22Rv1 (cell line): Measurements from ENCODE around the gene LBHD1.
"Not testable (repeated sequence)": the region's sequence is repeated elsewhere in the genome, so short reads cannot be mapped to it uniquely, and the experiment has no call there.

Source experiments
- H3K27ac ChIP-seq: fragments of 450-650 bp; 2 replicates; pipeline ENCODE4 v1.5.1; 2017
- CTCF ChIP-seq: fragments of 450-650 bp; IDR thresholded peaks from 2 replicates; pipeline ENCODE4 v1.5.1; 2017; ENCODE audit warnings: mild to moderate bottlenecking
- ZFX ChIP-seq: fragments of 450-650 bp; IDR thresholded peaks from 2 replicates; pipeline ENCODE4 v1.6.1; 2017; ENCODE audit warnings: antibody characterized with exemption, borderline replicate concordance

Gene LBHD1

GRCh38 chr11:62621567-62622470 lies 50.2 kb downstream of the LBHD1 start, which contains the start of gene B3GAT3:
Gene B3GAT3 (minus strand): TSS chr11:62621986. CDS start chr11:62621947, 39 bp downstream.
- TF ChIP-seq ZFX, result no peak
- no peak for TF ChIP-seq CTCF
- H3K27ac ChIP-seq, result peak within 1 kb of the TSS; percentile 89

- H3K27ac ChIP-seq, result peak overlapping the region; percentile 89
- TF ChIP-seq ZFX (no peak), CTCF (no peak)
Observed at GRCh38 chr11:62621027-62621566, 51.0 kb downstream of the LBHD1 start.

- H3K27ac ChIP-seq, result not testable (repeated sequence)
Observed at GRCh38 chr11:62616957-62617356, 55.1 kb downstream of the LBHD1 start.

- peak overlapping the region; percentile 81 for H3K27ac ChIP-seq
Observed at GRCh38 chr11:62615521-62615920, 56.5 kb downstream of the LBHD1 start.

GRCh38 chr11:62614275-62614674 lies 57.8 kb downstream of the LBHD1 start:
- peak overlapping the region; percentile 81 for H3K27ac ChIP-seq
- no peak for TF ChIP-seq CTCF
- TF ChIP-seq ZFX, result no peak

More at GRCh38 chr11:62615521-62615920, 56.5 kb downstream of the LBHD1 start:
- TF ChIP-seq ZFX (no peak), CTCF (no peak)

- peak overlapping the region; percentile 81 for H3K27ac ChIP-seq
- TF ChIP-seq ZFX, result no peak
- no peak for TF ChIP-seq CTCF
Observed at GRCh38 chr11:62613291-62613778, 58.7 kb downstream of the LBHD1 start.
